CD14-positive monocyte (primary cell): ENCODE data around the gene FKBP1A. TPM values are rescaled to one million over a fixed set of nuclear protein-coding genes. Genes with fewer than 3 reads are reported as not detected.

ENCODE experiments used
- DNase-seq, 3 donors: peaks; one replicate each; pipeline ENCODE4 v3.0.0-alpha.2; 2011 to 2022
- H2AFZ ChIP-seq: 2 replicates; pipeline ENCODE4 v1.6.0; 2012; ENCODE audit warnings: mild to moderate bottlenecking, low read depth, low read length, inconsistent platforms; ENCODE audit not compliant: insufficient read depth, poor library complexity, severe bottlenecking
- H3K27ac ChIP-seq, 2 donors: 1 replicate in 1 of 2; 2 replicates in 1 of 2; pipeline ENCODE4 v1.5.1; 2012 to 2013; ENCODE audit warnings: low read length in 2 of 2, control low read depth in 1 of 2, inconsistent platforms in 1 of 2, low read depth in 1 of 2, mild to moderate bottlenecking in 1 of 2
- H3K27me3 ChIP-seq, 2 donors: one replicate each; pipeline versions ENCODE4 v1.6.0 to v1.6.1; 2011 to 2013; ENCODE audit warnings: low read length in 2 of 2; ENCODE audit not compliant: control insufficient read depth in 2 of 2, insufficient read depth in 2 of 2
- H3K36me3 ChIP-seq, 2 donors: replicated peaks in 1 of 2; 1 replicate in 1 of 2; 2 replicates in 1 of 2; pipeline versions ENCODE4 v1.5.1 to v1.6.1; 2012 to 2013; ENCODE audit warnings: low read length in 2 of 2, control low read depth in 1 of 2, inconsistent platforms in 1 of 2, mild to moderate bottlenecking in 1 of 2; ENCODE audit not compliant: insufficient read depth in 2 of 2, control insufficient read depth in 1 of 2
- H3K4me1 ChIP-seq, 2 donors: 1 replicate in 1 of 2; 2 replicates in 1 of 2; pipeline versions ENCODE4 v1.5.1 to v1.6.1; 2012 to 2013; ENCODE audit warnings: low read length in 2 of 2, control low read depth in 1 of 2, inconsistent platforms in 1 of 2, mild to moderate bottlenecking in 1 of 2, moderate library complexity in 1 of 2; ENCODE audit not compliant: insufficient read depth in 2 of 2, control insufficient read depth in 1 of 2
- H3K4me2 ChIP-seq: replicated peaks from 2 replicates; pipeline ENCODE3; 2012; ENCODE audit warnings: low read length, moderate library complexity, mild to moderate bottlenecking; ENCODE audit not compliant: poor library complexity, severe bottlenecking; ENCODE audit errors: extremely low read depth
- H3K4me3 ChIP-seq, 3 experiments: fragments of 200-600 bp in 1 of 3; sonication (generic) in 1 of 3; replicated peaks in 1 of 3; 1 replicate in 2 of 3; 2 replicates in 1 of 3; pipeline ENCODE4 v1.5.1; 2011 to 2013; ENCODE audit warnings: low read length in 3 of 3, mild to moderate bottlenecking in 3 of 3, control low read depth in 2 of 3, low read depth in 2 of 3, inconsistent platforms in 1 of 3, moderate library complexity in 1 of 3
- H3K79me2 ChIP-seq: 2 replicates; pipeline ENCODE4 v1.6.0; 2012; ENCODE audit warnings: mild to moderate bottlenecking, control low read depth, inconsistent platforms, low read length, moderate library complexity; ENCODE audit not compliant: insufficient read depth
- H3K9ac ChIP-seq: 2 replicates; pipeline ENCODE4 v1.6.0; 2017; ENCODE audit warnings: low read length, mild to moderate bottlenecking; ENCODE audit not compliant: insufficient read depth, poor library complexity, severe bottlenecking
- H3K9me3 ChIP-seq, 2 donors: replicated peaks in 1 of 2; 1 replicate in 1 of 2; 2 replicates in 1 of 2; pipeline versions ENCODE4 v1.5.1 to v1.6.1; 2012 to 2013; ENCODE audit warnings: low read length in 2 of 2, control low read depth in 1 of 2; ENCODE audit not compliant: control insufficient read depth in 1 of 2, insufficient read depth in 1 of 2
- H4K20me1 ChIP-seq: 2 replicates; pipeline ENCODE4 v1.6.0; 2012; ENCODE audit warnings: mild to moderate bottlenecking, low read length, control low read depth, moderate library complexity; ENCODE audit not compliant: insufficient read depth
- H3K27ac Mint-ChIP-seq, 7 donors: one replicate each; pipeline ENCODE4 v1.8.0; 2020; ENCODE audit warnings: mild to moderate bottlenecking in 7 of 7, mixed read lengths in 7 of 7, moderate library complexity in 6 of 7, inconsistent platforms in 2 of 7
- H3K27me3 Mint-ChIP-seq, 3 donors: one replicate each; pipeline ENCODE4 v1.8.0; 2021 to 2022; ENCODE audit warnings: low read depth in 3 of 3, mild to moderate bottlenecking in 3 of 3, mixed read lengths in 3 of 3, moderate library complexity in 3 of 3, inconsistent platforms in 1 of 3
- H3K36me3 Mint-ChIP-seq, 2 donors: one replicate each; pipeline ENCODE4 v1.8.0; 2020; ENCODE audit warnings: mixed read lengths in 2 of 2, inconsistent platforms in 1 of 2, mild to moderate bottlenecking in 1 of 2
- H3K4me1 Mint-ChIP-seq: one replicate; pipeline ENCODE4 v1.8.0; 2020; ENCODE audit warnings: mild to moderate bottlenecking, mixed read lengths
- H3K4me3 Mint-ChIP-seq, 2 donors: one replicate each; pipeline ENCODE4 v1.8.0; 2020; ENCODE audit warnings: mild to moderate bottlenecking in 2 of 2, mixed read lengths in 2 of 2, moderate library complexity in 1 of 2
- H3K9me3 Mint-ChIP-seq, 7 donors: one replicate each; pipeline ENCODE4 v1.8.0; 2020 to 2022; ENCODE audit warnings: mixed read lengths in 7 of 7, mild to moderate bottlenecking in 6 of 7, moderate library complexity in 6 of 7, inconsistent platforms in 2 of 7
- CTCF ChIP-seq: fragments of 200-600 bp; IDR thresholded peaks from one replicate; pipeline ENCODE4 v1.8.0; 2022; ENCODE audit warnings: antibody characterized with exemption, mild to moderate bottlenecking
- WGBS: methylation state at CpG from one replicate; pipeline ENCODE4 v1.1.5; 2013; ENCODE audit warnings: missing lambda C conversion rate; ENCODE audit not compliant: insufficient coverage; 5-methylcytosine and 5-hydroxymethylcytosine counted together
- intact Hi-C, 2 donors: fragments of 100-400 bp; cut with micrococcal nuclease; formaldehyde crosslinking; loops; one replicate each; pipeline versions ENCODE4 v1.15.0 to v1.15.1; 2023
- polyA plus RNA-seq, 3 donors: library from polyadenylated mRNA; depleted of rRNA in 1 of 3; unstranded in 2 of 3; stranded (reverse) in 1 of 3; fragments of 300-500 nt in 2 of 3; fragments of >200 nt in 1 of 3; fragmentation: Illumina TruSeq in 2 of 3; gene quantifications; 1 replicate in 2 of 3; 2 replicates in 1 of 3; pipeline ENCODE4 v1.2.3, GENCODE V29; 2012 to 2021

FKBP1A gene
- polyA plus RNA-seq, 3 donors = 155 to 268 (median 194) TPM

- H3K9me3 Mint-ChIP-seq = no peaks in the 10 kb centered on the region
- intact Hi-C loops = loop anchor here in 1 of 2 donors (5.0 kb wide), 1 partner anchor 55 kb away; no protein-coding TSS in a partner anchor
- 94% methylated on average over 3 of the region's 4 CpGs for WGBS
- H3K27me3 ChIP-seq = no peaks in the 10 kb centered on the region
- peaks cover 0 to 4% (median 0%) of the 10 kb centered on the region in 3 donors for H3K27me3 Mint-ChIP-seq
- no peak overlapping the region for H3K4me3 Mint-ChIP-seq
- H4K20me1 ChIP-seq = peaks cover 100% of the 10 kb centered on the region
- H2AFZ ChIP-seq = no peak overlapping the region
- peaks cover 44 to 76% of the 10 kb centered on the region in 2 donors for H3K36me3 Mint-ChIP-seq
- no peak for TF ChIP-seq CTCF
- no peak overlapping the region for H3K4me2 ChIP-seq
- peaks cover 100% of the 10 kb centered on the region for H3K79me2 ChIP-seq
- peak overlapping the region in 1 of 7 donors; percentile 7 for H3K27ac Mint-ChIP-seq
- DNase-seq = no peak
- peak overlapping the region in 1 of 2 donors; percentile 9 for H3K27ac ChIP-seq
- H3K4me1 ChIP-seq = peaks cover 39 to 62% of the 10 kb centered on the region in 2 donors
- peaks cover 14 to 59% of the 10 kb centered on the region in 2 donors for H3K36me3 ChIP-seq
- H3K4me1 Mint-ChIP-seq = peaks cover 92% of the 10 kb centered on the region
- H3K4me3 ChIP-seq = no peak overlapping the region
- no peak overlapping the region for H3K9ac ChIP-seq
- H3K9me3 ChIP-seq = no peaks in the 10 kb centered on the region
Observed at GRCh38 chr20:1382670-1383069, 10.2 kb downstream of the FKBP1A start.

- H3K4me1 Mint-ChIP-seq = peaks cover 93% of the 10 kb centered on the region
- Histone ChIP-seq H3K9me3 (no peaks in the 10 kb centered on the region), H3K79me2 (peaks cover 100% of the 10 kb centered on the region), H3K36me3 (peaks cover 14 to 52% of the 10 kb centered on the region in 2 donors), H3K4me2 (no peak overlapping the region), H3K27ac (no peak overlapping the region), H2AFZ (no peak overlapping the region), H3K4me1 (peaks cover 46 to 69% of the 10 kb centered on the region in 2 donors), H4K20me1 (peaks cover 100% of the 10 kb centered on the region), H3K9ac (no peak overlapping the region), H3K27me3 (no peaks in the 10 kb centered on the region), H3K4me3 (no peak overlapping the region)
- peak overlapping the region in 5 of 7 donors; percentile 15 to 80 (median 57) for H3K27ac Mint-ChIP-seq
- WGBS = 93% methylated on average over 3 of the region's 6 CpGs
- DNase-seq = no peak
- H3K4me3 Mint-ChIP-seq = no peak overlapping the region
- H3K27me3 Mint-ChIP-seq = peaks cover 0 to 6% (median 0%) of the 10 kb centered on the region in 3 donors
- TF ChIP-seq CTCF = no peak
- no peaks in the 10 kb centered on the region for H3K9me3 Mint-ChIP-seq
- peaks cover 39 to 71% of the 10 kb centered on the region in 2 donors for H3K36me3 Mint-ChIP-seq
- intact Hi-C loops = loop anchor here in 1 of 2 donors (5.0 kb wide), 1 partner anchor 55 kb away; no protein-coding TSS in a partner anchor
Observed at GRCh38 chr20:1381753-1382591, 10.9 kb downstream of the FKBP1A start.
